ENCODE results near the gene ZNF609. TPM values are rescaled to one million over a fixed set of nuclear protein-coding genes. Genes with fewer than 3 reads are reported as not detected.

ZNF609 gene
- total and polyA plus RNA-seq, 2 of the 13 experiments (the other 11 are each of a cell fraction or from before 2014, with no cell fraction given) = 8.9 to 9.9 TPM

GRCh38 chr15:64610257-64610919, 150.0 kb downstream of the ZNF609 start (continued):
- TF ChIP-seq ZNF296 (CRISPR knock-in tag; conservative IDR thresholded peaks at IDR 0.05) (no peak), GZF1 (CRISPR knock-in tag; IDR thresholded peaks at IDR 0.05) (no peak), AHR (CRISPR knock-in tag; IDR thresholded peaks at IDR 0.05) (no peak), SRY (CRISPR knock-in tag; IDR thresholded peaks at IDR 0.05) (no peak), ZNF30 (CRISPR knock-in tag; IDR thresholded peaks at IDR 0.05) (no peak), ASH2L (IDR thresholded peaks at IDR 0.05; ENCODE audit: insufficient read length, low read depth, low read length) (peak; percentile 73), GTF2F1 (IDR thresholded peaks at IDR 0.05; ENCODE audit: low read length) (no peak), ZNF460 (CRISPR knock-in tag; IDR thresholded peaks at IDR 0.05; ENCODE audit: borderline replicate concordance) (no peak), ZNF441 (CRISPR knock-in tag; IDR thresholded peaks at IDR 0.05; ENCODE audit: borderline replicate concordance) (no peak), HOXA7 (CRISPR knock-in tag; IDR thresholded peaks at IDR 0.05) (no peak), ZMYM3 (CRISPR knock-in tag; IDR thresholded peaks at IDR 0.05) (peak; percentile 81; the same call in 1 of the 2 replicates), ZNF205 (CRISPR knock-in tag; IDR thresholded peaks at IDR 0.05) (no peak), ZNF232 (CRISPR knock-in tag; IDR thresholded peaks at IDR 0.05; ENCODE audit: borderline replicate concordance) (no peak), RARA (CRISPR knock-in tag; IDR thresholded peaks at IDR 0.05) (peak; percentile 92), THAP7 (CRISPR knock-in tag; IDR thresholded peaks at IDR 0.05) (no peak), GATAD1 (CRISPR knock-in tag; IDR thresholded peaks at IDR 0.05) (peak; percentile 34; the same call in 1 of the 2 replicates), PBX3 (CRISPR knock-in tag; IDR thresholded peaks at IDR 0.05; ENCODE audit: borderline replicate concordance) (no peak), CBX5 (CRISPR knock-in tag; IDR thresholded peaks at IDR 0.05; ENCODE audit: borderline replicate concordance) (no peak; the same call in 1 of the 2 replicates), ZNF20 (CRISPR knock-in tag; IDR thresholded peaks at IDR 0.05) (no peak), ZNF83 (CRISPR knock-in tag; IDR thresholded peaks at IDR 0.05; ENCODE audit: borderline replicate concordance) (no peak), KDM1A (CRISPR knock-in tag; IDR thresholded peaks at IDR 0.05) (0 out of 2 replicates have a peak, but pooled peaks have one; percentile 70), JUNB (CRISPR knock-in tag; IDR thresholded peaks at IDR 0.05; ENCODE audit: borderline replicate concordance) (no peak), ZBTB1 (CRISPR knock-in tag; IDR thresholded peaks at IDR 0.05; ENCODE audit: borderline replicate concordance) (no peak), ZNF362 (CRISPR knock-in tag; IDR thresholded peaks at IDR 0.05; ENCODE audit: borderline replicate concordance) (peak; percentile 55; the same call in 1 of the 2 replicates), CREB1 (IDR thresholded peaks at IDR 0.05) (no peak), CREB1 (CRISPR knock-in tag; IDR thresholded peaks at IDR 0.05) (no peak), ADNP (CRISPR knock-in tag; IDR thresholded peaks at IDR 0.05) (0 out of 2 replicates have a peak, but pooled peaks have one; percentile 71), ZNF317 (CRISPR knock-in tag; IDR thresholded peaks at IDR 0.05) (no peak)
